ENCODE results near the gene ADAMTS8. TPM values are rescaled to one million over a fixed set of nuclear protein-coding genes. Genes with fewer than 3 reads are reported as not detected.

Gene ADAMTS8
- polyA plus RNA-seq, 4 donors, result 3.4 to 4.2 (median 3.6) TPM

DNA sequence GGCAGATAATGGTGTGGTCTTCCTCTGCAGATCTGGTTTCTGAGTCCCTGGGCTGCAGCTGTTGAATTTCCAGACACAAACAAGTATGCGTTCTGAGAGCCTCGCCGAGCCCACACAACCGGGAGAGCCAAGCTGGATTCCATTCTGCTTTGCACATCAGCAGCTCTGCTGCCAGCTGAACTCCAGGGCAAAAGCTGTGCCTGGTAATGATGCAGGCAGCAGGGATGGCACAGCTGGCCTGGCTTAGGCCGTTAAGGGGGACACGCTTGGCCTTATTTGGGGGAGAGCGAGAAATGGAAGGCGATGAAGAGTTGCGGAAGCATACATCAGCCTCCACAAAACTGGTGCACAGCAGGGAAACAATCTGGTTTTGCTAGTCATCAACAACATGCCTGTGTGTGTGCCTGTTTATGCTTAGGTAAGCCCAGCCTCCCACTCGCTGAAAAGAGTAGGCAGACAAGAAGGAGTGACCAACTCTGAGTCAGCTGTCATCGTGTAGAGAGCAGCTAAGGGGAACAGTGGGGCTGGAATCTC is 25.1 kb downstream of the ADAMTS8 start:
- no peak for DNase-seq (ENCODE audit: low read depth in 4 of 4, low spot score in 3 of 4)

GRCh38 chr11:130402570-130402969 is 25.8 kb downstream of the ADAMTS8 start:
- DNase-seq (ENCODE audit: low read depth in 4 of 4, low spot score in 3 of 4), result no peak

- no peak for DNase-seq (ENCODE audit: low read depth in 4 of 4, low spot score in 3 of 4)
Measured at GRCh38 chr11:130400781-130401483, 27.5 kb downstream of the ADAMTS8 start.

DNA sequence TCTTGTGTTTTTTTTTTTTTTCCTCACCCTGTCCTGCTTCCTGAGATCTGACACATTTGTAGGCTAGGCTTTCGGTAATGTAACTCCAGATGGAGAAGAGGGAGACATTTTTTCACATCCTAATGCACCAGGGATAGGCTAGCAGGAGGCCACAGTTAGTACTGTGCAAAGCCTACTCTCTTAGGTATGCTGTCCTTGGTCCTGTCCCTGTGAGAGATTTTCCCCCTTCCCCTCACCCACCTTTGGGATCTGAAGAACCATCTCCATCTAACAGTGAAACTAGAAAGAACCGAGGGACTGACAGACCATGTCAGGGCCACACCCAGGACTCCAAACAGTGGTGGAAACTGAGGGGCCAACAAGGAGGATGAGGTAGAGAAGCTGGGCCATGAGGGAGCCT is 29.2 kb downstream of the ADAMTS8 start:
- DNase-seq (ENCODE audit: low read depth in 4 of 4, low spot score in 3 of 4), result no peak

GRCh38 chr11:130397780-130398179 is 30.6 kb downstream of the ADAMTS8 start:
- DNase-seq (ENCODE audit: low read depth in 4 of 4, low spot score in 3 of 4), result no peak

GRCh38 chr11:130396965-130397364 is 31.4 kb downstream of the ADAMTS8 start:
- no peak for DNase-seq (ENCODE audit: low read depth in 4 of 4, low spot score in 3 of 4)

GRCh38 chr11:130394615-130395014 is 33.8 kb downstream of the ADAMTS8 start:
- DNase-seq (ENCODE audit: low read depth in 4 of 4, low spot score in 3 of 4), result no peak

- DNase-seq (ENCODE audit: low read depth in 4 of 4, low spot score in 3 of 4), result no peak
Measured at GRCh38 chr11:130391711-130392110, 36.7 kb downstream of the ADAMTS8 start.

GRCh38 chr11:130390071-130390758 is 38.2 kb downstream of the ADAMTS8 start:
- peak in 1 of 4 donors; percentile 49 for DNase-seq (ENCODE audit: low read depth in 4 of 4, low spot score in 3 of 4)

GRCh38 chr11:130389335-130389935 is 39.0 kb downstream of the ADAMTS8 start:
- no peak for DNase-seq (ENCODE audit: low read depth in 4 of 4, low spot score in 3 of 4)

GRCh38 chr11:130388607-130389205 is 39.7 kb downstream of the ADAMTS8 start:
- DNase-seq (ENCODE audit: low read depth in 4 of 4, low spot score in 3 of 4), result no peak

DNA sequence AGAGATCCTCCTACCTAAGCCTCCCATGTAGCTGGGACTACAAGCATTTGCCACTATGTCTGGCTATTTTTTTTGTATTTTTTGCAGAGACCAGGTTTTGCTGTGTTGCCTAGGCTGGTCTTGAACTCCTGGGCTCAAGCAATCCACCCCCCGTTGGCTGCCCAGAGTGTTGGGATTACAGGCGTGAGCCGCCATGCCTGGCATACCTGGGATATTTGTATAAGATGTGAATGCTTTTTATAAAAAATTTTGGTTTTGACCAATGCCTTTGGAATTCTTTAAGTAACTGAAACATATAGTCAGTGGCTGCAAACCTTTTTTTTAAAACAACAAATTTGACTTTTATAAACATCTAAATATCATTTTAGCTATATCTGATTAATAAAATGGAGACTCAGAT is 42.4 kb downstream of the ADAMTS8 start:
- DNase-seq (ENCODE audit: low read depth in 4 of 4, low spot score in 3 of 4), result no peak

DNA sequence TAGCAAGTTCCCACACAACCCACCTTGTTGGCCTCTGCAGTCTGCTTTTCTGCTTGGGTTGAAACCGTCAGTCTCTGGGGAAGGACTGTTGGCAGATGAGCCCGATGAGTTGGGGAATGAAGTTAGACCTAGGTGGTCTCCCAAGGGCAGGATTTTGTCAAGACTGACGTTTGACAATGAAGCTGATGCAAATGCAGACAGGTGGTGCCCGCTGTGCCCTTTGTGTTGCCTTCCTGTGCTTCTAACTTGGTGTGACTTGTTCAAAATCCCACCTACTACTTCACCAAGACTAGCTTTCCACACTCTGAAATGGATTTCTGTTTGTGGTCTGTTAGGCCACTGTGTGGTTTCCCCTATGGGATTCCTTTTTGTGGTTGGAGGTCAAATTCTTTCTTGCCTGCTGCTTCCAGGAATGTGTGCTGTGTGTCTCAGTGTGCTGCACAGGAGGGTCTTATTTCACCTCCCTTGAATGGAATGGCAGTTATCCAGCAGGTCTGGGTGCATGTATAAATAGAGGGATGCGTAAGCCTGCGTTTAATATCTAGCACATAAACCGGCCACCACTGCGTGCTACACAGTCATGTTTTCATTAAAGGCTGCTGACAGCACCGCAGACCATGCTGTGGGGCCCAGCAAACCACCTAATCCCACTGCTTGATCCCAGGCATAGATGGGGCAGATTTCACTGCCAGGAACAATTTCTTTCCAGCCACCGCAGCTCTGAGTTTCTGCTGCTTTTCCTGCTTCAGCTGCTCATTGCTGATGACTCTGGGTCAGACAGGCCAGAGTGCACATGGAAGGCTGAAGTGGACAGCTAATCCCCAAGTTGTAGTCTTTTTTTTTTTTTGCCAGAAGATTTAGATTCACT is 44.8 kb downstream of the ADAMTS8 start:
- DNase-seq (ENCODE audit: low read depth in 4 of 4, low spot score in 3 of 4), result peak in 1 of 4 donors; percentile 40

DNA sequence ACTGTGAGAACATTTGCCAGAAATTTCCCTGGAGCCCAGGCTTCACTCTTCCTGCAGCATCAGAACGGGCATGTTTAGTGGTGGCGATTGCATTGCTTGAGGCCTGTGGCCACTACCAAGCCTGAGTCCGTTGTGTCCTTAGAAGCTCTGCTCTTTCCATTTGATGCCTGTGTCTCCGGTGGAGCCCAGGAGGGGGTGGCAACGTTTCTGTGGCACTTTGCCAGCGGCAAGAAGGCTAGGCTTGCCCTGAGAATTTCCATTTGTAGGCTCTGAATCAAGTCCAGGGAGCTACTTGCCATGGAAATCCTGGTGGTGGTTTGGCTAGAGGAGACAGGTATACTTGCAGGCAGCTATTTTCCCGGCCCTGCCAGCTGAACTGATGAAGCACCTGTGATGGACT is 47.1 kb downstream of the ADAMTS8 start:
- no peak for DNase-seq (ENCODE audit: low read depth in 4 of 4, low spot score in 3 of 4)

- no peak for DNase-seq (ENCODE audit: low read depth in 4 of 4, low spot score in 3 of 4)
Measured at GRCh38 chr11:130380778-130381177, 47.6 kb downstream of the ADAMTS8 start.

DNA sequence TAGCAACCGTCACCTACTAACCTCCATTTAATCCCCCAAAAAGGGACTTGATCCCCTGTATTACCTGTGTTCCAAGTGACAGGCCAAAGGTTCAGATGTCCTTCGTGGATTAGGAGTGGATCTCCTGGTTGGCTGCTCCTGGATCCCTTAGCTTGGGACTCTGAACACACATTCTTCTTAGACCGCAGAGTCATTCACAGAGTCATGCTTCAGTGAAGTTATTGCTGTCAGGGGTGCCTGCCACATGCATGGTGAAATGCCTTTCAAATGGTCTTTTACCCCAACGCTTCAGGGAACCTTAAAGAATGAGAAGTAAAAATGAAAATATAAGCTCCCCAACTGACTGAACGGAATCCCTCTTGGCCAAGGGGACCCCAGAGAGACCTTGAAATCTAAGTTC is 49.1 kb downstream of the ADAMTS8 start:
- DNase-seq (ENCODE audit: low read depth in 4 of 4, low spot score in 3 of 4), result no peak

DNA sequence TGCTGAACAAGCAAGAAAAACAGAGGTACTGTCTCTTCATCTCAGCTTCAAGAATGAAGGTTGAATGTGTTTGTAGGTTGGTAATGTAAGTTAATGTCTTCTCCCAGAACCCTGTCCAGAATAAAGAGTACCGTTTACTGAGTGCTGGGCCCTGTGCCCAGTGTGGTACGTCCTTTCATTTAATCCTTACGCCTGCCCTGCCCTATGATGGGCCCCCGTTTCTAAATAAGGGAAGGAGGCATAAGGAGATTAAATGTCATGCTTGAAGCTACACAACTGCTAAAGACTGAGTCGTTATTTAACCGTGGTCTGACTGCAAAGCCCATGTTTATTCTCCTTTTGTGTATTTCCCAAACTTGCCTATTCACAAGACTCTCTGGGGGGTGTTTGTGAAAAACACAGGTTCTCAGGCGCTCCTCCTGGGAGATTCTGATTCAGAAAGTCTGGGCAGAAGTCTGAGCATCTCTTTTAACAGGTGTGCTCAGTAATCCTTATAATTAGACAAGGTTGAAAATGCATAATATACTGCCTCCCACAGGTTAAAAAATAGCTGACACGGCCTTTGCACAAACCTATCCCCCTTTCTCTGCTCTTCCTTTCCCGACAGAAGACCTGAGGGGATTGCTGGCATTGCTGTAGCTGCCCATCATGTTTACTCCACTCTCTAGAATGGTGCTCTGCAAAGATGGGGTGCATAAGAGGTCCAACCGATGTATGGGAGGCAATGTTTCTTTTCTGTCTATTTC is 57.4 kb downstream of the ADAMTS8 start:
- no peak for DNase-seq (ENCODE audit: low read depth in 4 of 4, low spot score in 3 of 4)

DNA sequence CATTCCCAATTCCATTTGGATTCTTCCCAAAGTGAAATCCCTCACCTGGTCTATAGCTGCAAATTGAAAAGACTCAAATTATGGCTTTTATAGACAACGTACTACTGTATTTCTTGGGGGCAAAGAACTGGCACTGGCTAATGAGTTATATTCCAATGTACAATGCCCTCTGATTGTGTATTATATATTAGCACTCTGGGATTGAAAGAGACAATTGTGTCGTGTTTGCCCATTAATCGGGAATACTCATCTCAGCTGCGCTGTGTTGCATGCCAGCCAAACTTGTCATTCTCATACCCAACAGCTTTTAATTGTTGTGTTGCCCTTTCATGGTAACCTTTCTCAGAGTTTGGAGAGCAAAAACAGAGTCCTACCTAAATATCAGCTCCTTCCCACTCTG is 58.7 kb downstream of the ADAMTS8 start:
- DNase-seq (ENCODE audit: low read depth in 4 of 4, low spot score in 3 of 4), result no peak

GRCh38 chr11:130369141-130369691 is 59.2 kb downstream of the ADAMTS8 start:
- peak in 2 of 4 donors; percentile 58 to 61 for DNase-seq (ENCODE audit: low read depth in 4 of 4, low spot score in 3 of 4)

Measured in right renal pelvis (tissue), 4 donors.